Measurements from ENCODE around the gene EGFLAM.

DNA sequence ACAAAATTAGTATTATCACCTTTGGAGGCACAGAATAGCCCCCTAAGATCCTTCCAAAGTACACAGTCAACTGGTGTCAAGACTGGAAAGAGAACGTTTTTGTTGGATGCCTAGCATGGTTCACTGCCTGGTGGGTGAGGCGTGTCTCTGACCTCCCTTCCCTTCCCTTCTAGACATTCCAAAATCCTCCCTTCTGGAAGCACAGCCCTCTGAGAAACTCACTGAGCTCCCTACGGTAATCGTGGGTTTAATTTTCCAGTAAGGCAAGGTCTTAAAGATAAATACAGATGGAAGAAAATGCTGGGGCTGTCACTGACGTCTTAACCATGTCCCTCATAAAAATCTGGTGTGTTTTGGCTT is 159.3 kb downstream of the EGFLAM start:
- TF ChIP-seq, protein P1, sequence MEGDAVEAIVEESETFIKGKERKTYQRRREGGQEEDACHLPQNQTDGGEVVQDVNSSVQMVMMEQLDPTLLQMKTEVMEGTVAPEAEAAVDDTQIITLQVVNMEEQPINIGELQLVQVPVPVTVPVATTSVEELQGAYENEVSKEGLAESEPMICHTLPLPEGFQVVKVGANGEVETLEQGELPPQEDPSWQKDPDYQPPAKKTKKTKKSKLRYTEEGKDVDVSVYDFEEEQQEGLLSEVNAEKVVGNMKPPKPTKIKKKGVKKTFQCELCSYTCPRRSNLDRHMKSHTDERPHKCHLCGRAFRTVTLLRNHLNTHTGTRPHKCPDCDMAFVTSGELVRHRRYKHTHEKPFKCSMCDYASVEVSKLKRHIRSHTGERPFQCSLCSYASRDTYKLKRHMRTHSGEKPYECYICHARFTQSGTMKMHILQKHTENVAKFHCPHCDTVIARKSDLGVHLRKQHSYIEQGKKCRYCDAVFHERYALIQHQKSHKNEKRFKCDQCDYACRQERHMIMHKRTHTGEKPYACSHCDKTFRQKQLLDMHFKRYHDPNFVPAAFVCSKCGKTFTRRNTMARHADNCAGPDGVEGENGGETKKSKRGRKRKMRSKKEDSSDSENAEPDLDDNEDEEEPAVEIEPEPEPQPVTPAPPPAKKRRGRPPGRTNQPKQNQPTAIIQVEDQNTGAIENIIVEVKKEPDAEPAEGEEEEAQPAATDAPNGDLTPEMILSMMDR (IDR thresholded peaks at IDR 0.05), result no peak
- no peak for TF ChIP-seq POLR2A (IDR thresholded peaks at IDR 0.05)

Measured in heart left ventricle (tissue), 13 donors.